ENCODE results near the gene BAIAP2L1.

DNA sequence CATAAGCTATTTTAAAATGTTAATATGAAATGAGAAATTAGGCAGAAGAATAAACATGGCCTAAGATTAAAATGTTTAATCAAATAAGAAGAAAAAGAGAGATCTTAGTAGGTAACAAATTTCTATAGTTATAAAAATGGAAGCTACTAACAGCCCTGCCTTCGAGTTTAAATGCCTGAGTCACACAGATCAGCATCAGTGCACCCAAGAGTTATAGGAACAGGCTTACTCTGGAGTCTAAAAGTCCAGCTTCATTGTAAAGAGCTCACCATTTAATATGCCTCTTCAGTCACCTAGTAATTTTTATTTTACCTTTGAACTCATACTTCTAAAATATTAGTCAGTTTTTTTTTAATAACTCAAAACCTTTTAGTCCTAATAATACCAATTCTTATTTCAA lies 66.8 kb downstream of the BAIAP2L1 start:
- TF ChIP-seq POLR2A (IDR thresholded peaks at IDR 0.05; ENCODE audit: control extremely low read depth in 1 of 2, low read depth in 2 of 2, low read length in 2 of 2) (no peak), TCF12 (IDR thresholded peaks at IDR 0.05; ENCODE audit: low read depth, low read length) (no peak), RBBP5 (IDR thresholded peaks at IDR 0.05; ENCODE audit: borderline replicate concordance, low read depth, low read length) (no peak)
- TF ChIP-seq, protein P1, sequence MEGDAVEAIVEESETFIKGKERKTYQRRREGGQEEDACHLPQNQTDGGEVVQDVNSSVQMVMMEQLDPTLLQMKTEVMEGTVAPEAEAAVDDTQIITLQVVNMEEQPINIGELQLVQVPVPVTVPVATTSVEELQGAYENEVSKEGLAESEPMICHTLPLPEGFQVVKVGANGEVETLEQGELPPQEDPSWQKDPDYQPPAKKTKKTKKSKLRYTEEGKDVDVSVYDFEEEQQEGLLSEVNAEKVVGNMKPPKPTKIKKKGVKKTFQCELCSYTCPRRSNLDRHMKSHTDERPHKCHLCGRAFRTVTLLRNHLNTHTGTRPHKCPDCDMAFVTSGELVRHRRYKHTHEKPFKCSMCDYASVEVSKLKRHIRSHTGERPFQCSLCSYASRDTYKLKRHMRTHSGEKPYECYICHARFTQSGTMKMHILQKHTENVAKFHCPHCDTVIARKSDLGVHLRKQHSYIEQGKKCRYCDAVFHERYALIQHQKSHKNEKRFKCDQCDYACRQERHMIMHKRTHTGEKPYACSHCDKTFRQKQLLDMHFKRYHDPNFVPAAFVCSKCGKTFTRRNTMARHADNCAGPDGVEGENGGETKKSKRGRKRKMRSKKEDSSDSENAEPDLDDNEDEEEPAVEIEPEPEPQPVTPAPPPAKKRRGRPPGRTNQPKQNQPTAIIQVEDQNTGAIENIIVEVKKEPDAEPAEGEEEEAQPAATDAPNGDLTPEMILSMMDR (IDR thresholded peaks at IDR 0.05; ENCODE audit: control extremely low read depth in 1 of 3, insufficient read depth in 1 of 3, low read depth in 1 of 3, low read length in 3 of 3) = no peak
